ENCODE measurements around the gene TSPYL1. TPM values are rescaled to one million over a fixed set of nuclear protein-coding genes. Genes with fewer than 3 reads are reported as not detected.

The TSPYL1 gene
- total and polyA plus RNA-seq, 9 of the 15 experiments (the other 6 are each of a cell fraction or from before 2014, with no cell fraction given): 23.1 to 56.8 (median 37.9) TPM

DNA sequence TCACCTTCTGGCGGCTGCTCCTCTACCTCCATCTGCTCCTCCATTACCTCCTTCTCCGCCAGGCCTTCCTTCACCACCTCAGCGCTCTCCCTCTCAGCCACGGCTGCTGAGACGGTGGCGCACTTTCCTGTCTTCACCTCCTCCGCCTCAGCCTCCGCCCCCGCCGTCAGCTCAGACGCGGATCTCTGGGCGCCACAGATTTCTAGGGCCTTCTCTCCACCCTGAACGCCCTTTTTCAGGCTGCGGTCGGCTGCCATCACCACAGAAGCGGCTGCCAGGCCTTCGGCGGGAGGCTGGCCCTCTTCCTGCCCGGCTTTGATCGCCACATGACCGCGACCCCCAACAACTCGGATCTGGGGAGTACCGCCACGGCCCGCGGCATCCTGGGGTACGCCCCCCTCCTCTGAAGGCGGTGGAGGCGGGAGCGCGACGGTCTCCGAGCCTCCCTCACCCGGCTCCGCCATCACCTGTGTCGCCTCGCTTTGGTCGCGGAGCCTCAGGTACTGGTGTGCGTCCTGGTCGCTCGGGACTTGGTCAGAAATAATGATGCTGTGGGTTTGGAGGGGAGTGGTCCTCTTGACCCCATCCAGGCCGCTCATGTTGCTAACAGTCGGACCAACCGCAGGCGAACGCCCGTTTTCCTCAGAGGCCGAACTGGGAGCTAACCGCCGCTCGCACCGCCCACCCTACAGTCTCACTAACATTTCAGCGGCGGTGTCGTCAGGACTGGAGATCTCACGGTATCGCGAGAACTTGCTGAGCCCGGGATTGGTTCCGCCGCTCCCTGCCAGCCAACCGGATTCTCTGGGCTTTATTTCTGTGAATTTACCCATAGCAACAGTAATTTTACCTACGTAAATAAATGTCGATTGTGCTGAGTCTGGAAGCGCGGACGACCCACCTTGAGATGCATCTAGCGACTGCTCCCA lies at the start of gene TSPYL1 (continued):
- TF ChIP-seq, protein P1, sequence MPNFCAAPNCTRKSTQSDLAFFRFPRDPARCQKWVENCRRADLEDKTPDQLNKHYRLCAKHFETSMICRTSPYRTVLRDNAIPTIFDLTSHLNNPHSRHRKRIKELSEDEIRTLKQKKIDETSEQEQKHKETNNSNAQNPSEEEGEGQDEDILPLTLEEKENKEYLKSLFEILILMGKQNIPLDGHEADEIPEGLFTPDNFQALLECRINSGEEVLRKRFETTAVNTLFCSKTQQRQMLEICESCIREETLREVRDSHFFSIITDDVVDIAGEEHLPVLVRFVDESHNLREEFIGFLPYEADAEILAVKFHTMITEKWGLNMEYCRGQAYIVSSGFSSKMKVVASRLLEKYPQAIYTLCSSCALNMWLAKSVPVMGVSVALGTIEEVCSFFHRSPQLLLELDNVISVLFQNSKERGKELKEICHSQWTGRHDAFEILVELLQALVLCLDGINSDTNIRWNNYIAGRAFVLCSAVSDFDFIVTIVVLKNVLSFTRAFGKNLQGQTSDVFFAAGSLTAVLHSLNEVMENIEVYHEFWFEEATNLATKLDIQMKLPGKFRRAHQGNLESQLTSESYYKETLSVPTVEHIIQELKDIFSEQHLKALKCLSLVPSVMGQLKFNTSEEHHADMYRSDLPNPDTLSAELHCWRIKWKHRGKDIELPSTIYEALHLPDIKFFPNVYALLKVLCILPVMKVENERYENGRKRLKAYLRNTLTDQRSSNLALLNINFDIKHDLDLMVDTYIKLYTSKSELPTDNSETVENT (CRISPR knock-in tag; IDR thresholded peaks at IDR 0.05): peak; percentile 79
- TF ChIP-seq MIER1 (IDR thresholded peaks at IDR 0.05; ENCODE audit: low read depth) (no peak), SLC30A9 (CRISPR knock-in tag; IDR thresholded peaks at IDR 0.05) (no peak), HNRNPK (IDR thresholded peaks at IDR 0.05; ENCODE audit: low read depth, low read length, poor library complexity, severe bottlenecking) (no peak), NR1H2 (CRISPR knock-in tag; IDR thresholded peaks at IDR 0.05) (0 out of 2 replicates have a peak, but pooled peaks have one; percentile 61), SIN3B (IDR thresholded peaks at IDR 0.05; ENCODE audit: low read depth) (peak; percentile 54; the same call in 1 of the 2 replicates), MYNN (IDR thresholded peaks at IDR 0.05) (no peak), MYNN (CRISPR knock-in tag; IDR thresholded peaks at IDR 0.05) (no peak), CHD2 (IDR thresholded peaks at IDR 0.05; ENCODE audit: low read depth, low read length) (peak; percentile 97), L3MBTL2 (IDR thresholded peaks at IDR 0.05) (peak; percentile 30), ZBTB17 (CRISPR knock-in tag; IDR thresholded peaks at IDR 0.05) (peak; percentile 79), LARP7 (IDR thresholded peaks at IDR 0.05) (peak; percentile 71; the same call in 1 of the 2 replicates), CBX3 (IDR thresholded peaks at IDR 0.05; ENCODE audit: borderline replicate concordance in 1 of 2, low read length in 2 of 2) (peak in 1 of 2 experiments; percentile 50; a peak in 1 of 3 replicates)
- TF ChIP-seq, protein P2, sequence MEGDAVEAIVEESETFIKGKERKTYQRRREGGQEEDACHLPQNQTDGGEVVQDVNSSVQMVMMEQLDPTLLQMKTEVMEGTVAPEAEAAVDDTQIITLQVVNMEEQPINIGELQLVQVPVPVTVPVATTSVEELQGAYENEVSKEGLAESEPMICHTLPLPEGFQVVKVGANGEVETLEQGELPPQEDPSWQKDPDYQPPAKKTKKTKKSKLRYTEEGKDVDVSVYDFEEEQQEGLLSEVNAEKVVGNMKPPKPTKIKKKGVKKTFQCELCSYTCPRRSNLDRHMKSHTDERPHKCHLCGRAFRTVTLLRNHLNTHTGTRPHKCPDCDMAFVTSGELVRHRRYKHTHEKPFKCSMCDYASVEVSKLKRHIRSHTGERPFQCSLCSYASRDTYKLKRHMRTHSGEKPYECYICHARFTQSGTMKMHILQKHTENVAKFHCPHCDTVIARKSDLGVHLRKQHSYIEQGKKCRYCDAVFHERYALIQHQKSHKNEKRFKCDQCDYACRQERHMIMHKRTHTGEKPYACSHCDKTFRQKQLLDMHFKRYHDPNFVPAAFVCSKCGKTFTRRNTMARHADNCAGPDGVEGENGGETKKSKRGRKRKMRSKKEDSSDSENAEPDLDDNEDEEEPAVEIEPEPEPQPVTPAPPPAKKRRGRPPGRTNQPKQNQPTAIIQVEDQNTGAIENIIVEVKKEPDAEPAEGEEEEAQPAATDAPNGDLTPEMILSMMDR (IDR thresholded peaks at IDR 0.05 in 2 of 3, conservative IDR thresholded peaks at IDR 0.05 in 1 of 3; ENCODE audit: insufficient read depth in 2 of 3, low read depth in 1 of 3, low read length in 3 of 3): peak in 1 of 3 experiments; percentile 27; a peak in 2 of 6 replicates
- TF ChIP-seq, protein P3, sequence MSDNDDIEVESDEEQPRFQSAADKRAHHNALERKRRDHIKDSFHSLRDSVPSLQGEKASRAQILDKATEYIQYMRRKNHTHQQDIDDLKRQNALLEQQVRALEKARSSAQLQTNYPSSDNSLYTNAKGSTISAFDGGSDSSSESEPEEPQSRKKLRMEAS (CRISPR knock-in tag; IDR thresholded peaks at IDR 0.05): peak; percentile 67
- TF ChIP-seq, protein P4, sequence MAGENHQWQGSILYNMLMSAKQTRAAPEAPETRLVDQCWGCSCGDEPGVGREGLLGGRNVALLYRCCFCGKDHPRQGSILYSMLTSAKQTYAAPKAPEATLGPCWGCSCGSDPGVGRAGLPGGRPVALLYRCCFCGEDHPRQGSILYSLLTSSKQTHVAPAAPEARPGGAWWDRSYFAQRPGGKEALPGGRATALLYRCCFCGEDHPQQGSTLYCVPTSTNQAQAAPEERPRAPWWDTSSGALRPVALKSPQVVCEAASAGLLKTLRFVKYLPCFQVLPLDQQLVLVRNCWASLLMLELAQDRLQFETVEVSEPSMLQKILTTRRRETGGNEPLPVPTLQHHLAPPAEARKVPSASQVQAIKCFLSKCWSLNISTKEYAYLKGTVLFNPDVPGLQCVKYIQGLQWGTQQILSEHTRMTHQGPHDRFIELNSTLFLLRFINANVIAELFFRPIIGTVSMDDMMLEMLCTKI (IDR thresholded peaks at IDR 0.05; ENCODE audit: partially characterized antibody): no peak
- TF ChIP-seq, protein P5, sequence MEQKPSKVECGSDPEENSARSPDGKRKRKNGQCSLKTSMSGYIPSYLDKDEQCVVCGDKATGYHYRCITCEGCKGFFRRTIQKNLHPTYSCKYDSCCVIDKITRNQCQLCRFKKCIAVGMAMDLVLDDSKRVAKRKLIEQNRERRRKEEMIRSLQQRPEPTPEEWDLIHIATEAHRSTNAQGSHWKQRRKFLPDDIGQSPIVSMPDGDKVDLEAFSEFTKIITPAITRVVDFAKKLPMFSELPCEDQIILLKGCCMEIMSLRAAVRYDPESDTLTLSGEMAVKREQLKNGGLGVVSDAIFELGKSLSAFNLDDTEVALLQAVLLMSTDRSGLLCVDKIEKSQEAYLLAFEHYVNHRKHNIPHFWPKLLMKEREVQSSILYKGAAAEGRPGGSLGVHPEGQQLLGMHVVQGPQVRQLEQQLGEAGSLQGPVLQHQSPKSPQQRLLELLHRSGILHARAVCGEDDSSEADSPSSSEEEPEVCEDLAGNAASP (IDR thresholded peaks at IDR 0.05): no peak
- TF ChIP-seq, protein P6, sequence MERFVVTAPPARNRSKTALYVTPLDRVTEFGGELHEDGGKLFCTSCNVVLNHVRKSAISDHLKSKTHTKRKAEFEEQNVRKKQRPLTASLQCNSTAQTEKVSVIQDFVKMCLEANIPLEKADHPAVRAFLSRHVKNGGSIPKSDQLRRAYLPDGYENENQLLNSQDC (CRISPR knock-in tag; IDR thresholded peaks at IDR 0.05): peak; percentile 44; the same call in 1 of the 2 replicates

All from K562 (cell line).